ENCODE data around the gene PSAT1.

The PSAT1 gene

DNA sequence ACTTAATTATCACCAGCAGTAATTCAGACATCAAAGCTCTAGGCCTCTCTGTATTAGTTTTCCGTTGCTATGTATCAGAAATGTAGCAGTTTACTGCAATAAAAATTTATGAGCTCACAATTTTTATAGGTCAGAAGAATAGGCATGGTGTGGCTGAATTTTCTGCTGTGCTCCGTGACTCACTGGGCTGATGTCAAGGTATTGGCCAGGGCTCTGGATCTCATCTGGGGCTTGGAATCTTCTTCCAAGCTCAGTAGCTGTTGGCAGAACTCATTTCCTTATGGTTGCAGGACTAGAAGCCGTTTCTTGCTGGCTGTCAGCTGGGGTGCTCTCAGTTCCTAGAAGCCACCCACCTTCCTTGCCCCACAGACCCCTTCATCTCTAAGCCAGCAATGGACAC lies 66.3 kb downstream of the PSAT1 start:
- H3K36me3 ChIP-seq = no peaks in the 10 kb centered on the region
- no peak overlapping the region for H3K27ac ChIP-seq
- no peaks in the 10 kb centered on the region for H3K9me3 ChIP-seq
- intact Hi-C loops (cut with DNase I; ENCODE audit: low total_unique reads) = no loop called here
- H3K4me1 ChIP-seq = no peaks in the 10 kb centered on the region
- TF ChIP-seq CTCF (IDR thresholded peaks at IDR 0.05) = no peak
- no peak overlapping the region for H3K4me3 ChIP-seq
- peaks cover 0 to 2% of the 10 kb centered on the region in 2 donors for H3K27me3 ChIP-seq
- no peak for DNase-seq

DNA sequence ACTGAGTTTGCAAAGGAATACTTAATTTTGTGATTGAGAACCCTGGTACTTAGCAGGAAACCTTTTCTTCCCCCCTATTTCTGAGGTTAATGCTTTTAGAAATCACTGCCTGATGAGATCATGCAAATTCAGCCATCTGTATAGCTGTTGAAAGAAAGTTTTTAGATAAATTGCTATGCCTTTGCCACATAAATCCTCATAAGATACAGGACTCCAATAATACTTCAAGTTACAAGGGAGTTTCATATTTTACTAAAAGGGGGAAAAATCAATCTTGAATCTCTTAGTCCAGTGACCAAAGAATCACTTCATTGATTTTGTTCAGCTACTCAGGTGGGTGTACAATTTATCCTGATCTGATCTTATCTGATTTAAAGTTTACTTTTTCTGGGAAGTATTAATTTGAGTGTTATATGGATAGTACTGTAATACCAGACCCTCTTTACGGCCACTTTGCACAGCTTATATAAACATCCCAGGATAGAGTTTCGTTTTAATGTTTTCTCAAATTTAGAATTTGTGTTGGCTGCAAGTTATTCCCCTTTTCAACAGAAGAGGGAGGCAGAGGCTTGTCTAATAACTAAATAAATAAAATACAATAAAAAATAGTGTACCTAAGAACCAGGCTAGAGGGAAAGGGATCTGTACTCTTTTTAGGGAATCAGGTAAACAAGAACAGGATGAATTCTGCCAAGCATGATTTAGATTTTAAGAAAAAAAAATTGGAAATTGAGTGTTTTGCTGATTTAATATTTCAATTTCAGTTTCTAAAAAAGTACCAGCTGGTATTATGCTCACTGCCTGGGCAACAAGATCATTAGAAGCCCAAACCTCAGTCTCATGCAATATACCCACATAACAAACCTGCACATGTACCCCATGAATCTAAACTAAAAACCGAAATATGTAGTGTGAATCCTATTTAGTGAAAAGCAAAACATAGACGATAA lies 69.1 kb downstream of the PSAT1 start:
- no peak overlapping the region for H3K4me3 ChIP-seq
- H3K27me3 ChIP-seq = peaks cover 0 to 8% of the 10 kb centered on the region in 2 donors
- DNase-seq = no peak
- TF ChIP-seq CTCF (IDR thresholded peaks at IDR 0.05) = peak; percentile 30 to 57
- no peak overlapping the region for H3K27ac ChIP-seq
- intact Hi-C loops (cut with DNase I; ENCODE audit: low total_unique reads) = no loop called here
- H3K9me3 ChIP-seq = no peaks in the 10 kb centered on the region
- H3K36me3 ChIP-seq = no peaks in the 10 kb centered on the region
- no peaks in the 10 kb centered on the region for H3K4me1 ChIP-seq

DNA sequence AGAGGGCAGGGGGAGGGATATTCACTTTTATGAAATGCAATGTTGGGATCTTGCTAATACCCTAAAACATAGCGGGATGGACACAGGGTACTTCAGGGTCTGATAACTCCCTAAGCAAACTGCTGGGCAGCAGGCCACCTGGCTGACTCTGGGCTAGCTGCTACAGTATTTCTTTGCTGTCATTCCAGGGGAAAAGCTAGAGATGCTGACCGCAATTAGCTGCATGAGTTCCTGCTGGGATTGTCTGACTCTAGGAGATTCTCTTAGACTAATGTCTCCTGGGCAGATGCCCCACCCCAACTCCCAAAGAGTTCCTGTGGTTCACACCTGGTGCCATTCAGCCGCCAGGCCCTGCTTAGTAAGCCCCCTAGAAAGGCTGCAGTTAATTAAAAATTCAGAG lies 69.9 kb downstream of the PSAT1 start:
- no peaks in the 10 kb centered on the region for H3K9me3 ChIP-seq
- no peak for DNase-seq
- no peaks in the 10 kb centered on the region for H3K4me1 ChIP-seq
- peaks cover 0 to 10% of the 10 kb centered on the region in 2 donors for H3K27me3 ChIP-seq
- no peaks in the 10 kb centered on the region for H3K36me3 ChIP-seq
- intact Hi-C loops (cut with DNase I; ENCODE audit: low total_unique reads) = no loop called here
- no peak for TF ChIP-seq CTCF (IDR thresholded peaks at IDR 0.05)
- no peak overlapping the region for H3K27ac ChIP-seq
- H3K4me3 ChIP-seq = no peak overlapping the region

- TF ChIP-seq CTCF (IDR thresholded peaks at IDR 0.05) = no peak
- Histone ChIP-seq H3K27ac (no peak overlapping the region), H3K9me3 (no peaks in the 10 kb centered on the region), H3K4me3 (no peak overlapping the region), H3K4me1 (no peaks in the 10 kb centered on the region), H3K27me3 (peaks cover 0 to 15% of the 10 kb centered on the region in 2 donors), H3K36me3 (no peaks in the 10 kb centered on the region)
- DNase-seq = no peak
- intact Hi-C loops (cut with DNase I; ENCODE audit: low total_unique reads) = no loop called here
These were observed 71.3 kb downstream of the PSAT1 start for GRCh38 chr9:78368236-78368635.

- TF ChIP-seq CTCF (IDR thresholded peaks at IDR 0.05) = peak; percentile 53
- intact Hi-C loops (cut with DNase I; ENCODE audit: low total_unique reads) = no loop called here
These were observed 72.8 kb downstream of the PSAT1 start for GRCh38 chr9:78369639-78370219.

More at GRCh38 chr9:78369639-78370219, 72.8 kb downstream of the PSAT1 start:
- H3K27ac ChIP-seq = no peak overlapping the region
- no peaks in the 10 kb centered on the region for H3K36me3 ChIP-seq
- H3K27me3 ChIP-seq = peaks cover 0 to 17% of the 10 kb centered on the region in 2 donors
- peak in 1 of 2 donors; percentile 57 for DNase-seq
- no peak overlapping the region for H3K4me3 ChIP-seq
- H3K4me1 ChIP-seq = no peaks in the 10 kb centered on the region
- H3K9me3 ChIP-seq = no peaks in the 10 kb centered on the region

Measured in tibial artery (tissue), 4 donors.